Uterus (tissue), 4 donors: ENCODE results near the gene LIPH. TPM values are rescaled to one million over a fixed set of nuclear protein-coding genes. Genes with fewer than 3 reads are reported as not detected.

Experiments used
- DNase-seq, 2 donors: peaks; one replicate each; pipeline ENCODE4 v3.0.0-alpha.2; 2019 to 2020
- H3K27ac ChIP-seq, 2 donors: fragments of 200-600 bp; sonication (generic); 1 replicate in 1 of 2; 2 replicates in 1 of 2; pipeline ENCODE4 v1.5.1; 2016 to 2018
- H3K27me3 ChIP-seq, 2 donors: fragments of 200-600 bp; sonication (generic); one replicate each; pipeline ENCODE4 v1.5.1; 2018 to 2019; ENCODE audit warnings: control low read depth in 1 of 2
- H3K36me3 ChIP-seq, 2 donors: fragments of 200-600 bp; sonication (generic); one replicate each; pipeline ENCODE4 v1.5.1; 2019; ENCODE audit warnings: control low read depth in 1 of 2
- H3K4me1 ChIP-seq, 2 donors: fragments of 200-600 bp; sonication (generic); one replicate each; pipeline ENCODE4 v1.5.1; 2018 to 2019; ENCODE audit warnings: control low read depth in 1 of 2
- H3K4me3 ChIP-seq, 2 donors: fragments of 200-600 bp; sonication (generic); 1 replicate in 1 of 2; 2 replicates in 1 of 2; pipeline ENCODE4 v1.5.1; 2018 to 2019; ENCODE audit warnings: mild to moderate bottlenecking in 1 of 2
- H3K9me3 ChIP-seq, 2 donors: fragments of 200-600 bp; sonication (generic); one replicate each; pipeline ENCODE4 v1.5.1; 2019; ENCODE audit warnings: control low read depth in 1 of 2
- CTCF ChIP-seq, 4 experiments: fragments of 200-600 bp in 2 of 4; fragments of 450-650 bp in 2 of 4; sonication (generic) in 2 of 4; IDR thresholded peaks; one replicate each; pipeline ENCODE4 v1.5.1; 2016 to 2019; ENCODE audit warnings: antibody characterized with exemption in 4 of 4, mild to moderate bottlenecking in 2 of 4, moderate library complexity in 1 of 4
- POLR2A ChIP-seq, 2 donors: fragments of 450-650 bp; IDR thresholded peaks; one replicate each; pipeline ENCODE4 v1.6.1; 2016; ENCODE audit warnings: antibody characterized with exemption in 2 of 2, mild to moderate bottlenecking in 1 of 2, moderate library complexity in 1 of 2
- intact Hi-C: fragments of 100-400 bp; cut with DNase I; formaldehyde crosslinking; loops from one replicate; pipeline ENCODE4 v1.15.1; 2023; ENCODE audit warnings: low total_unique reads
- total RNA-seq, 4 donors: library from RNA; depleted of rRNA in 3 of 4; stranded (reverse); fragments of >200 nt in 3 of 4; gene quantifications; one replicate each; pipeline versions ENCODE4 v1.1.0 to v1.2.4, GENCODE V29; 2014 to 2023
- donor health status: DM: yes; HTN: yes; CAD: no.

The LIPH gene
- total RNA-seq, 4 donors from 2014 or later, result 0.07 TPM; not detected in 3

- H3K4me1 ChIP-seq, result no peaks in the 10 kb centered on the region
- intact Hi-C loops, result no loop called here
- no peak overlapping the region for H3K4me3 ChIP-seq
- no peak overlapping the region for H3K27ac ChIP-seq
- DNase-seq, result no peak
- H3K36me3 ChIP-seq, result no peaks in the 10 kb centered on the region
- H3K27me3 ChIP-seq, result no peaks in the 10 kb centered on the region
- H3K9me3 ChIP-seq, result no peaks in the 10 kb centered on the region
- TF ChIP-seq CTCF (IDR thresholded peaks at IDR 0.05) (no peak), POLR2A (IDR thresholded peaks at IDR 0.05) (no peak)
Measured at GRCh38 chr3:185460719-185461350, 91.6 kb downstream of the LIPH start.

- no peak overlapping the region for H3K27ac ChIP-seq
- H3K27me3 ChIP-seq, result no peaks in the 10 kb centered on the region
- H3K9me3 ChIP-seq, result no peaks in the 10 kb centered on the region
- H3K4me1 ChIP-seq, result no peaks in the 10 kb centered on the region
- no peaks in the 10 kb centered on the region for H3K36me3 ChIP-seq
- H3K4me3 ChIP-seq, result no peak overlapping the region
- no peak for DNase-seq
- intact Hi-C loops, result no loop called here
- TF ChIP-seq POLR2A (IDR thresholded peaks at IDR 0.05), result no peak
Measured at GRCh38 chr3:185460309-185460708, 92.1 kb downstream of the LIPH start.

GRCh38 chr3:185457376-185457775 is 95.0 kb downstream of the LIPH start:
- Histone ChIP-seq H3K4me3 (no peak overlapping the region), H3K4me1 (no peaks in the 10 kb centered on the region), H3K27me3 (no peaks in the 10 kb centered on the region), H3K9me3 (no peaks in the 10 kb centered on the region), H3K36me3 (no peaks in the 10 kb centered on the region), H3K27ac (no peak overlapping the region)
- no peak for TF ChIP-seq CTCF (IDR thresholded peaks at IDR 0.05)
- TF ChIP-seq POLR2A (IDR thresholded peaks at IDR 0.05), result no peak
- no peak for DNase-seq
- intact Hi-C loops, result no loop called here

Other genes with a start within 250 kb of the LIPH start
- 10 to 100 TPM in 3 of 4 donors, 1 to 10 TPM in 1; 8.8 to 47.8 (median 17.2) TPM for gene MAP3K13, start 189.5 kb downstream of the LIPH start, total RNA-seq
- gene TMEM41A, start 53.6 kb downstream of the LIPH start, total RNA-seq, result 10 to 100 TPM in 3 of 4 donors, 1 to 10 TPM in 1; 3.6 to 31.5 (median 17.8) TPM
- gene SENP2, start 33.7 kb upstream of the LIPH start, total RNA-seq, result 10 to 100 TPM in 3 of 4 donors, 1 to 10 TPM in 1; 8.5 to 54.4 (median 49.8) TPM